ENCODE results near the gene AMOTL2.

The AMOTL2 gene

DNA sequence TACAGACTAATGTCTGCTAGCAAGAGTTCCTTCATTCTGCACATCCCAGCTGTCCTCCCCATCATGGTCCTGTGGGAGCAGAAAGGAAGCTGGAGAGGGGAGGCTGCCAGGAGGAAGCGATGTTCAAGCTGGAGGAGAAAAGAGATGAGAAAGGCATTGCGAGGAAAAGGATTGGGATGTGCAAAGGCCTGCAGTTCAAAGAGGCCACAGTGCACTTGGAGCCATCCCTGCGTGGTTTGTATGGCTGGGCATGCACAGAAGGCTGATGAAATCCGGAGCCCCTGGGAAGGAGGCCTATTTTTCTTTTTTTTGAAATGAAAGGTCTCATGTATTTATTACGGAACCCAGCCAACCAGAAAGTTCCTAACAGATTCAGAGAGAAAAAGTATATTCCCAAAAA, 22.8 kb downstream of the AMOTL2 start:
- no peak for DNase-seq

DNA sequence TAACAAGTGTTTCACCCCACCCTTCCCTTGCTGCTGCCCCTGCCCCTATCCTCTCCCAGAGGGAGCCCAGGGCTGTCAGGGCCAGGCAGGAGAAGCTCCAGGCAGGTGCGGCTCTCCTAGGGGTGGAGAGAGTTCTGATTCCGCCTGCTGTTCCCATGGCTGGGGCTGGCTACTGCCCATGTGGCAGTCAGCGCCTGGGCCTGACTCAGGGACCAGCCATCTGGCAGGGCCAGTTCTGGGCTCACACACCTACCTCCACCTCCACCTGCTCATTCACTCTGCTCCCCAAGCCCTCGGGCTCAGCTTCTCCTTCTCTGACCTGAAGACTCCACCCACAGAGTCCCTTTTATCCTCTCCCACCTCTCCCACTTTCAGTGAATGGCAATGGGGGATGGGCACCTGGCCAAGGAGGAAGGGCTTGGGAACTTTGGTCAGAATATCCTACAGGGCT, 23.4 kb downstream of the AMOTL2 start:
- no peak for DNase-seq

DNA sequence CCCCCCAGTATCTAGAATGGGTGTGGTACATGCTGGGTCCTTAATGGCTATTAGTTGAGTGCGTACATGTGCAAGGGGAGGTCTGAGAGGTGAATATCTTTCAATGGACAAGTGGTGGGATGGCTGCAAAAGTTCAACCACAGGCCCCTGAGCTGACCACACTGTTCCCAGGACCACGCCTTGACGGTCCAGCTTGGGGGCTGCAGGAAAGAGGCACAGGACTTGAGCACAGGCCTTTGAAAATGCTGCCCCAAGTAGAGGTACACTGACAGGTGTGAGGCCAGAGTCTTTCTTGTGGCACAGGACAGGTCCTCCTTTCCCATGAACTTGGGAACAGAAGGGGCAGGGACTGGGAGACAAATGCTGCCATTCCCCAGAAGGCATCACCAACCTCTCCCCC, 24.0 kb downstream of the AMOTL2 start:
- no peak for DNase-seq

DNA sequence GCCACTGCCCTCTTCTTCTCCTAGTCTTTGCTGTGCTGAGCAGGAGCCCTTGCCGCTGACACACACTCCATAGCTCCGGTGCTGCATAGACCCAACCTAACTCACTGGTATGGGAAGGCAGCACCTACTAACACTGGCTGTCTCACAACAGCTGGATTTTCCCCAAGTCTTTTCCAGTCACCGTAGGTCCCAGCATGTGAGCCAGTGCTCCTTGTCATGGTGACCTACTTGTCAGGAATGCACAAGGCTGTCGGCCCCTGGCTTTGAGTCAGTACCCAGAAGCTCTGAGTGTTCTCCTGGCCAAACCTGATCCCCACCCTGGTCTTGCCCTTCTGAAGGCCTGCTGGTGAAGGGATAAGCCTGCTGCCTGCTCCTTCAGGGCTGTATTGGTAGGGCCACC, 25.7 kb downstream of the AMOTL2 start:
- DNase-seq = no peak

DNA sequence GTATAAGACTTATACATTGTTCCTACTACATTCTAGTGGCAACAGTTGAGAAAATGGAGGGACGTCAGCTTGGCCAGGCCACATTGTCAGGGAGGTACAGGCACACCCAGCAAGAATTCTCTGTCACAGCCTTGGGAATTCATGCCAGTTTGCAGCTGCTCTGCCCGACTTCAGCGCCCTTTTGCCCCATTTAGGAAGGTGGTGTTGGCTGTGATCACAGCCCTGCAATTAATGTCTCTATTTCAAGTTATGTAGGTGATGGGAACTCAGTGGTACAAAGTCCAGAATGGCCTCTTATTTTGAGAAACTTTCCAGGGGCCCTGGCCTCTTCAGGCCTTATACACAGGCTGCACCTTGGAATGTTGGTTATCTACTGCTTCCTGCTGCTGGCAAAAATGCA, 26.7 kb downstream of the AMOTL2 start:
- DNase-seq = no peak

DNA sequence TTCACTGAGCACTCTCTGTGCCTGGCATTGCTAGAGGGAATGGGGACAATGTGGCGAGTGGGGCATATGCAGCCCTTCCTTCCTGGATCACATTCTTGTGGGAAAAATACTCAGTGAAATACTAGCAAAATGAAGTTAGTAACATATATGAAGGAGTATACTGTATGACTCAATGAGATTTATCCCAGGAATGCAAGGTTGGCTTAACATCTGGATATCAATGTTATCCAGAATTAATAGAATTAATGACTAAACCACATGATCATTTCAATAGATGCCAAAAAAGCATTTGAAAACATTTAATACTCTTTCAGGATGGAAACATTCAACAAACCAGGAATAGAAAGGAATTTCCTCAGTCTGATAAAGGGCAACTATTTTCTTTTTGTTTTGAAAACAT, 27.5 kb downstream of the AMOTL2 start:
- DNase-seq = no peak

DNA sequence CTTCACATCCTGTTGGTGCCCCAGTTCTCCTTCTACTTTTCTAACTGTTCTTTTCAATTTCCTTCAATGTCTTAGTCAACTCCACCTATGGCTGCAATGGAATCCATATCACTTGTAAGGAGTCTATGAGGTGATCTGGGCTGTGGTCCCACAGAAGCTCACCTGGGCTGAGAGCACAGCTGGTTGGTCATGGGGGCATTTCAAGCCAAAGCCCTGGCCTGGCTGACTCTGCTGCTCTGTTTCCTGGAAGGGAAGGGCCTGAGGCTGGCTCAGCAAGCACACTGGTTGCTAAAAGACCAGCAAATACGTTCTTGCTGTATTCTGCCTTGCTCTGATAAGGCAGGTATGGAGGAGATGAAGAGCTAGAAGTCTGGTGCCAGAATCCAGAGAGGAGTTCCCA, 29.0 kb downstream of the AMOTL2 start:
- no peak for DNase-seq

DNA sequence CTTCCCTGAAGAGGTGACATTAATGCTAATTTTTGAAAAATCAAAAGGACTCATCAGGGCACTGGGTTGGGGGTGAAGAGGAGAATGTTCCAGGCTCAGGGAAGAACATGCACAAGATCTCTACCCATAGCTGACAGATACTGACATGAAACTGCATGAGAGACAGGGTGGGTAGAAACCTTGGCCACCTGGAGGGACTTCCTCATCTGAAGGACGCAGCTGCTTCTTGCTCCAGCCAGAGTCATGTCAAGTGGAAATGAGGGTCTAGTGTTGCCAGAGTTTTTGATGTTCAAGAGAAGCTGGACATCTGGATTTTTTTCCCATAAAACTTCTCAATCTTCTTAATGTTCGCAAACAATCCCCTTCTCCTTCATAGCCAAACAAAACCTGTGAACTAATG, 29.7 kb downstream of the AMOTL2 start:
- DNase-seq = no peak

DNA sequence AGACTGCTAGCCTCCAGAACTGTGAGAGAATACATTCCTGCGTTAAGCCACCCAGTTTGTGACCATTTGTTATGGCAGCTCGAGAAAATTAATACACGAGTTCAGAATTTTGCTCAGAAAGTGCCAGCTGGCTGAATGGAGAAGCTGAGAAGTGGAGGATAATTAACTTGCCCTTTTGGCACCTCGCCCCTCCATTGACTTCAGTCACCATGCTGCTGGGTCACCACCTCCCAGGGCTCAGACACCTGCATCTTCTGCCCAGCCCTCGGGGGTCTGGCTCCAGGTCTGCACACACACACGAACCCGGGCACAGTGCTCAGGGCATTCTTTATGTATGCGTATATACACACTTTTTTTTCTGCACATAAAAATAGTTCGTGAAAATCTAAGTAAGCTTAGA, 32.0 kb downstream of the AMOTL2 start:
- no peak for DNase-seq

DNA sequence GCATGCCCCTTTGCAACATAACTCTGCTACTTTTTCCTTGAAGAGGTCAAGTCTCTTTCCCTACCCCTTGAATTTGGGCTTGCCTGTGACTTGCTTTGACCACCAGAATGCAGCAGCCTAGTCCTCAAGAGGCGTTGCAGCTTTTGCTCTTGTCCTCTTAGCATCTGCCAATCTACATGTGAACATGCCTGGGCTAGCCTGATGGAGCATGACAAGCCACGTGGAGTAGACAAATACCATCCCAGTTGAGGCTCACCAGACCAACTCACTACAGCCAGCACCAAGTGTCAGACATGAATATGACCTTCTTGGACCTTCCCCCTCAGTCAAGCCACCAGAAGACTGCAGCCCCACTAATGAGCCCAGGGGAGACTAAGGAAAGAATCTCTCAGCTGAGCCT, 32.9 kb downstream of the AMOTL2 start:
- no peak for DNase-seq

DNA sequence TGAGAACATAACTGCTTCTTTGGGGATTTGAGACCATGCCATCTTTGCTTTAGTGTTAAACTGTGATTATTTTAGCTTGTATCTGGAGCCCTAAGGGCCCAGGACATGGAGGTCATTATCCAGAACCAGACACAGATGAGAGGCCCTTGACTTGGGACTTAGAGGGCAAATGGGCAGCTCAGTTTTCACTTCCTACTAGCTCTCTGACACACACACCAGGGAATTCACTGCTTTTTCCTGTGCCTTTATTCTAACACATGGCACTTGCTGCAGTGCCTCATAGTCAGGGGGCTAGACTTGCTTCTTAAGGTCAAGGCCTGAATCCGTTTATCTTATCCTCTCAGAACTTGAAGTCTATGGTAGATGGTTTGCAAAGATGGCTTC, 33.3 kb downstream of the AMOTL2 start:
- no peak for DNase-seq

DNA sequence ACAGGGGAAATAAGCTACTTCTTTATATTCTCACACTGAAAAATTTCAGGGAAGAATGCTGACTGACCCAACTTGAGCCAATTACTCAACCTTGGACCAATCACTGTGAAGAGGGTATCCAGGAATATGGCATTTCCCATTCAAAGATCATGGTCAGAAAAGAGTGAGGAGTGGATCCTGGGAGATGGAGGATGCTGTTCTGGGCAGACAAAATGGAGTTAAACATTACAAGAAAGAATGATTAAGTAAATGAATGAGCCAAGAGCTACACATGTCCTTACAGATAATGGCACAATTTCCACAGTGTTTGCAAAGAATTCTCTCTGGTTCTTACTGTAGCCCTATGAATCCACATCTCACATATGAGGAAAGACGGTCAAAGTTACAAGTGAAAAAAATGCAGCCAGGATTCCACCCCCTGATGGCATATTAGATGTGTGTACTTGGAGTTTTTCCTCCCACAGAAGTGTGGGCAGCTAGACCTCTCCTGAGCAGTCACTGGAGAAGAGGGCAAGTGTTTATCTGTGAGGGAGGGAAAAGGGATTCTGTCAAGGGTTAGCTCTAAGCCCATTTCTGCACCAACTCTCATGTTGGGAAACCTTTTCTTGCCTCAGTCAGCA, 33.8 kb downstream of the AMOTL2 start:
- DNase-seq = no peak

DNA sequence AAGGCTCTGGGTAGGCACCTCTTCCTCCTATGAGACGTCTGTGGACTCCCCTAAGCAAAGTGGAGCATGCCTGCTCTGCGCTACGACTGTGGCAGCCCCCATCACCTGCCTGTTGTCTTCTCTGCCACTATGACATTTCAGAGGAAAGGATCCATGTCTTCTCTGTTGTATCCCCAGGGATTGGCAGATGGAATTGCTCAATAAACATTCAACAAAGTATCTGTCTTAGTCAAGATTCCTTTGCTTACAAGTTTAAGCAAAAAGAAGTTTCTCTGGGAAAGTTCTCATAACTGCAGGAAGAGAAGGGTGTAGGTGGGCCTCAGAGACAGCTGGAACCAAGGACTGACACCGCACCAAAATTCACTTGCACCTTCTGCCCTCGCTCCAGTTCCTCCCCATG, 34.3 kb downstream of the AMOTL2 start:
- no peak for DNase-seq

DNA sequence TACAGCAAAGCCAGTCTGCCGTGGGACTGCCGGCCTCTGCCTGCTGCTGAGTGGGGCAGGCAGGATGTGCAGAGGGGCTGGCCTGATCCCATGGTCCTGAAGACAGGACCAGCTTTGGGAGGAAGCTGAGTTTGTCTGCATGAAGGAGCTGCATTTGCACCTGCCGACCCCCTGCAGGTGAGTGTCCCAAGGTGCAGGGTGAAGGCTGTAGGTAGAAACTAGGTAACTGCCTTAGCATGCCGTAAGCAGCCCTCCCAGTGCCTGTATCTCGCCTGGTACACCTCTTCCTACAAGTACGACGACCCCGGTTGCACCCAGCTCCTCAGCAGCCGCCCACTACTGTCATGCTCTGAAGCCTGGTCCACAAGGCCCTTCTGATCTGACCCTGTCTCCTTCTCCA, 34.9 kb downstream of the AMOTL2 start:
- DNase-seq = no peak

DNA sequence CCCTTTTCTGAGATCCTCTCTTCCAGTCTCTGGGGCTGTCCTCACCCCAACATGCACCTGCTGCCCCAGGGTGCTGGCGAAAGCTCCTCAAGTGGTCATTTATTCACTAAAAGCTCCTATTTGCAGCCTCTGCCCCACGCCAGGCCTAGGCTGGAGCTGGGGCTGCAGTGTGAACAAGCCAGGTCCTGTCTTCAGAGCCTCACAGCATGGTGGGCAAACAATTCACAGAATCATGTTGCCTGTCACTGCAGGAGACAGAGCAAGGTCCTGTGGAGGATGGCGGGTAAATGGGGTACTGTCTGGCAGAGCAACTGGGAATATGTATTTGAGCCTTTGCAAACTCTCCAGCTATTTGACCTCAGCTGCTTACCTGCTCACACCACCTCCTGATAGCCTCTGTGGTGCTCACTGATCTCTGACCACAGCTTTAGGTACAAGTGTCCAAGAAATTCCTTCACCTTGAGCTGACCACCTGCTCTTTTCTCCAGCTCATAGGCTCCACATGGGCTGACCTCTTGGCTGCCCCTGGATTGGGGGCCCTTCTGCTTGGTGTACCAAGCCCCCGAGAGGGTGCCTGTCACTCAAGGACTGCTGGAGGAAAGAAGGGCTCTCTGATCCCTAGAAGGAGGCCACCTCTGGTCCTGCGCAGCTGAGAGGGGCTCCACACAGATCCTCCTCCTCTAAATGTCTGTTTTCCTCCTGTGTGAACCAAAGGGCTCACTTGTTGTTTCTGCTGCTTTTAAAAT, 35.6 kb downstream of the AMOTL2 start:
- no peak for DNase-seq

DNA sequence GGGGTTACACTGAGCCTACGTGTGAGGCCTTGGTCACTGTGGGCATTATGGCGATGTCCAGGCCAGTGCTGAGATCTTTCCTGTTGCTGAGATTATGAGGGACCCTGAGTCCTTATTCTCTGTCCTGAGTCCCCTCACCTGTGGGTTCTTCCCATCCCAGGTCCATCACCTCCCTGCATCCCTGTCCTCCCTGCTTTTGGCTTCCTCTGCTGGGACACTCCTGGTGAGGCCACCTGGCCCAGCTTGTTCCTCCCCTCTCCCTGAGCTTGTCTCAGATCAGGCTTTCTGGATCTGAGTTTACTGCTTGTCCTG, 36.1 kb downstream of the AMOTL2 start:
- no peak for DNase-seq

DNA sequence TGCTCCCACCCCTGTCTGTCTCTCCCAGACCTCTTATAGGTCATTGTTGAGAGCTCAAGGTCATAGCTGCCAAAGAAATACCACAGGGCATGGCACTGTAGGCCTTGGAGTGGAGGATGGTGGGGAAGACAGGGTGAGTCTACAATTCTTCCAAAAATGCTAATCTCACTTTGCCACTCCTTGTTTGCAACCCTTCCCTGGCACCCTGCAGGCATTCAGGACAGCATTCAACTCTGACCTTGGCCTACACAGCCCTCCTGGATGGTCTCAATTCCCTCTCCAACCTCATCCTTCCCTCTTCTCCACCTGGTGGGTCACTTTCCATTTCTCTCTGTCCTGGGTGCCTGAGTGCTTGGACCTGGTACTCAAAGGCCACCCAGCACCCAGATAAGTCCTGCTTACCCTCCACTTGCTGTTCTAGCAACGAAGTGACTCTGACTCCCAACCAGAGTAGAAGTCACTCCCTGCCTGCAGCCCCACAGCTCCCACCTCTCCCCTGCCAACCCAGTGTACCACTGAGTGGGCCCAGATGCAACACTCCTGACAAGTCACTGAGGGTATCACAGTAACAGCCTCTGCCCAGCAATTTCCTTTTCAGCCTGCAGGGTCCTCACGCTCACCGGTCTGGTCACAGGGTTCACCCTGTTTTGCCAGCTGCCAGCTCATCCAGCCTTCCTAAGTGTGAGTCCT, 36.6 kb downstream of the AMOTL2 start:
- DNase-seq = no peak

DNA sequence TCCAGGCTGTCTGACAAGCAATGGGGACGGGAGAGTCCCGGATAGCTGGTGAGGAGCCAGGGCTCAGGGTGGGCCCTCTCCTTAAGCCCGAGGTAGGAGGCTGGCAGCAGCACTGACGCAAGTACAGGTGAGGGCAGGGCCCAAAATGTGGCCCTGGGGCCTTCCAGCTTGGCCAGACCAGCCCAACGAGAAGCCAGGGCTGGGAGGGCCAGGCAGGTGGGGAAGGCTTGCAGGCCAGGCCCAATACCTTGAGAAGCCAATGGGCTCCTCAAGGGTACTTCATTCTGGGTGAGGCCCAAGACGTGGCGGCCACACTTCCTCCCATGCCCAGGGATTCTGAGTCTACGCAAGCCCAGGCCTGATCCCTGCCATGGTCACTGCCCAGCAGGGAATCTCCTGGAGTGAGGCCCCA, 37.2 kb downstream of the AMOTL2 start:
- DNase-seq = no peak

DNA sequence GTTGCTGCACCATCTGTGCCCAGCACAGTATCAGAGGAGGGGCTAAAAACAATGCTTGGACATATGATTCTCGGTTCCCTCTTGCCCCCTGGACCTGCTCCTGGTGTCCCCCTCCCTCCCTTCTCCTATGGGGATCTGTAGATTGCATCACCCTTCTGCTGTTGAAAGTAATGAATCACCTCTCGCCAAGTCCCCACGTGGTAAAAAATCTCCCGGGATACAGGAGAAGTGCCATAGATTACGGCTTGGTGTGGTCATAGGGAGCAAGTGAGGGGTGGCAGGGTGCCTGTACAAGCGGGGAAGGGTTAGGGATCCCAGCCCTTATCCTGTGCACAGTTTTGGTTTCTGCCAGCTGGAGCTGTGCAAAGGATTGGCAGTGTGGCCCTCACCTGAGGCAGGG, 37.7 kb downstream of the AMOTL2 start:
- DNase-seq = no peak

DNA sequence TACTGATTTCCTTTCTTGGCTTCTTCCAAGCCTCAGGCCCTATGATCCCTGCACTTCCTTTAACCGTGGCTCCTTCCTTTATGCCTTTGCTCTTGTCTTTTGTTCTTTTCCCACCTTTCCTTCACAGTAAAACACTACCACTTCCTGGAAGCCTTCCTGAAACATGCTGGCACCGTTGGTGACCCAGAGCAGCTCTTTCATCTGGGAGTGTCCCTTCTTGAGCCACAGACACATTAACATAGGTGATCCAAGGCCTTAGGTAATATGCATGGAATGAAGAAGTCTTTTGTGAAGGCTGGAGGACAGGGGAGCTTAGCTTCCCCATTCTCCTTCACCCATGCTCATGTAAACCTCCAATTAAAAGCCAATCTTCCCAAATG, 39.4 kb downstream of the AMOTL2 start:
- no peak for DNase-seq

DNA sequence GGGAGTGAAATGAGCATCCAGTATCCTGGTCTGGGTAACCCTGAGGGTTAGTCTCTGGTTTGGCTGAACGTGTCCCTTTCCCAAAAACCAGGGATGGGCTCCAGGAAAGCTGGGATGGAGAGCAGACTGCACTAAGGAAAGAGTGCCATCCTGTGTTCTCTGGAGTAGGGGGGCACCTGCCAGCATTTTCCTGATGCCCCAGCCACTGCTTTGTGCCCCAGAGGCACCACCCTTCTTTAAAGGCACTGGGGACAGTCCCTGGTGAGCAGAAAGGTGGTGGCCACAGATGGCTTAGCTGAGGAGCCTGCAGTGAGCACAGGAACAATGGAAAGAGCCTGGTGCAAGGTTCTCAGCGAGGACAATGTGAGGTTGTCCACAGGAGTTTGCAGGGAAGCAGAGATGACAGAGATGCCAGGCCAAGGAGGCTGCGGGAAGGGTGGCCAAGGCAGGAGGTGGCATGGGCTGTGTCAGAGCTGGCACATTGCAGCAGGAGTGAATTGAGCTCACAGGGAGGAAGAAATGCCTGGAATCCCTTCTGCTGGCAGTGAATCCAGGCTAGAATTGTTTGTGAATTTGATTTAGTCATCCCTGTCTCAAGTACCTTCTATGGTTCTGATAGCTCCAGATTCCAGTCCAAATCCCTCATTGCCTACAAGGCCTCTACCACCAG, 39.9 kb downstream of the AMOTL2 start:
- no peak for DNase-seq

DNA sequence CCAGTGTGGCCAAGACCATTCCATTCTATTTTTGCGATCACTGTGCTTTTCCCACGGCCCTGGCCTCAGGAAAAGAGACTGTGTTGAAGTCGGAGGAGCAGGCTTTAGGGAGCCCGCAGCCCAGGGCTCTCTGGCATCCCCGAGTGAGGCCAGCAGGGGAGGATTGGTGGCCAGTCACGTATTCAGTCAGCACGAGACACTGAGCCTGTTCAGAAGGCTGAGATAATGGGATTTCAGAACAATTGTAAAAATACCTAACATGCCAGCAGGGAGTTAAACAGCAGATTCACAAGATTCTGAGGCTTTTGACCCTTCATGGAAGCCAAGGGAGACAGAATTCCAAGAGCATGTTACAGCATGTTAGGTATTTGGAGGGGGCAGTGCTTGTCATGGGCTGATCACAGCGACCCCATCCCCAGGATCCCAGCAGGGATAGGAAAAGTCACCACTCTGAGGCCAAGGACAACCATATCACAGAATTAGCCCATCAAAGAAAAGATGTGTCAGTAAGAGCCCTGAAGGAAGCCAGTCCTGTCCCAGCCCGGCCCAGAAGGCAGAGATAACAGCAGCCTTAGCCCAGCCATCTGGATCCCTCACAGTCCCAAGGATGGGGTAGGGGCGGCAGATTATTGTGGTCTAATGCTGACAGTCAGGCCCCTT, 40.6 kb downstream of the AMOTL2 start:
- no peak for DNase-seq

DNA sequence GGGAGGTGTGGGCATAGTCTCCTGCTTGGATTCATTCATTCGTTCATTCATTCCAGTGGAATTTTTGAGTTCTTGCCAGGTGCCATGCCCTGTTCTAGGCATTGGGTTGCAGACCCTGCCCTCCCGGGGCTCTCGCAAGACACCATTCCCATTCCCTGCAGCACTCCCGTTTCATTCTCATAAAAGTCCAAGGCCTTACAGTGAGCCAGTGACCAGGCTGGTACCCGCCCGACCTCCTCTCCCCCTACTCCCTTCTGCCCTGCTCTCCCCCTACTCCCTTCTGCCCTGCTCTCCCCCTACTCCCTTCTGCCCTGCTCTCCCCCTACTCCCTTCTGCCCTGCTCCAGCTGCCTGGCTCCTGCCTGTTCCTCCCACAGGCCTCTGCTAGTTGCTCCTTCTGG, 41.9 kb downstream of the AMOTL2 start:
- no peak for DNase-seq

DNA sequence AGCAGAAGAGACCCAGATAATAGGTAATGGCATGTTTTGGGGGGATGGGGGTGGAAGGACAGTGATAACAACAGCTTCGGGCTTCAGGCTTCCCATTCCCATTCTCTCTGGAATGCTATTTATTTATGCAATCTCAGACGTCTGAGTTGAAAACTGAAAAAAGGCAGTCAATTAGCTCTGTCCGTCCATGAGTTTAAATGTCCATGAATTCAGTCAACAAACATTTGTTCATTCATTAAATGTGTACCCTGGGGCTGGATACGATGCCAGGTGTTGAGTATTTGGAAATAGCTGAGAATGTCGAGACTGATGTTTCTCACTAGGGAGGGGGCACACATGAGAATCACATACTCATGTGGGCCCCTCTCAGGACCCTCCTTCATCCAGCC, 42.4 kb downstream of the AMOTL2 start:
- no peak for DNase-seq

Measured in inflammatory macrophage treated with lipopolysaccharide for 4 hours (primary cell).